GM12864 (cell line): ENCODE data around the gene CTNNA3.

Experiments used
- DNase-seq: peaks from one replicate; pipeline ENCODE4 v3.0.0-alpha.2; 2011; ENCODE audit warnings: low read depth
- H3K4me3 ChIP-seq: 2 replicates; pipeline ENCODE4 v1.5.1; 2011; ENCODE audit warnings: mild to moderate bottlenecking, low read depth, low read length, control low read depth
- CTCF ChIP-seq: IDR thresholded peaks from 2 replicates; pipeline ENCODE4 v1.5.1; 2011; ENCODE audit warnings: low read depth, mild to moderate bottlenecking, moderate library complexity, low read length, control low read depth, inconsistent platforms; ENCODE audit errors: missing control alignments

Gene CTNNA3

GRCh38 chr10:66943590-66943989 is 752.4 kb downstream of the CTNNA3 start:
- no peak overlapping the region for H3K4me3 ChIP-seq
- DNase-seq: no peak
- TF ChIP-seq CTCF: no peak

GRCh38 chr10:66942407-66942806 is 753.6 kb downstream of the CTNNA3 start:
- H3K4me3 ChIP-seq: no peak overlapping the region
- no peak for DNase-seq
- no peak for TF ChIP-seq CTCF

DNA sequence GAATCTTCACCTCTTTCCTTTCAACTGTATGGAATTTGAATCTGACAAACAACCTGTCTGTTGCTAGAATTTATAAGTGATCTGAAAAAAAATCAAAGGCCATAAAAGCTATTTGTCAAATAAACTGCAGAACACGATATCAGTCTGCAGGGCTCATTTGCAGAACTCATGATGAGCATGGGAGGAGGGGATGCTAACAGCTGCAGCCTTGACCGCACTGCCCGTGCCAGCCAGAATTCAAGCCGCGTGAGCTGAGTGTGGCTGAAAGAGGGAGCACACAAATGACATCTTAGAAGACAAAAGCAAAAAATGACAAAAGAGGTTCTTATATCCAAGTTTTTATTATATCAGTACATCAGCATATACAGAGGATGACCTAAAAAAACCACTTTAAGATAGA is 754.5 kb downstream of the CTNNA3 start:
- no peak for DNase-seq
- no peak for TF ChIP-seq CTCF
- no peak overlapping the region for H3K4me3 ChIP-seq

DNA sequence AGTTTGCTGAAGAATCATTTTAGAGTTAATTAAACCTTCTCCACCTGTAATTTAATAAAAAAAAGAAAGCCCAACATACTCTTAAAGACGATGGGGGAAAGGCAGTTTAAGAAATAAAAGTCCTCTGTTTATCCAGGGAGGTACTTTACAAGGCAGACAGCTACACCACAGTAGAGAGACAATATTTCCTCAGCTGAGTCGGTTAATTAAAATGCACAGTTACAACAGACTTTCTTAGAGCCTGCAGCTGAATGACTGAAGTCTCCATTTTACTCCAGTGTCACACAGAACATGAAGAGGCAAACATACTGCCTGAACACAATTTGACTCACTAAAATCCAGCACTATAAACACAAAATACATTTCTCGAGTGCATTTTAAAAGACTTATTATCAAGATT is 755.0 kb downstream of the CTNNA3 start:
- no peak overlapping the region for H3K4me3 ChIP-seq
- no peak for TF ChIP-seq CTCF
- DNase-seq: no peak

GRCh38 chr10:66934711-66935110 is 761.3 kb downstream of the CTNNA3 start:
- TF ChIP-seq CTCF: no peak
- no peak for DNase-seq
- no peak overlapping the region for H3K4me3 ChIP-seq

- no peak overlapping the region for H3K4me3 ChIP-seq
- peak; percentile 2 for TF ChIP-seq CTCF
- DNase-seq: no peak
These were observed 764.0 kb downstream of the CTNNA3 start for GRCh38 chr10:66931949-66932343.

GRCh38 chr10:66931340-66931948 is 764.6 kb downstream of the CTNNA3 start:
- no peak overlapping the region for H3K4me3 ChIP-seq
- DNase-seq: peak; percentile 27
- TF ChIP-seq CTCF: peak; percentile 62
